ENCODE measurements around the gene AURKA. TPM values are rescaled to one million over a fixed set of nuclear protein-coding genes. Genes with fewer than 3 reads are reported as not detected.

Gene AURKA
- total and polyA plus RNA-seq, 2 of the 8 experiments (the other 6 are each of a cell fraction or from before 2014, with no cell fraction given), result 45.8 to 84.8 TPM

DNA sequence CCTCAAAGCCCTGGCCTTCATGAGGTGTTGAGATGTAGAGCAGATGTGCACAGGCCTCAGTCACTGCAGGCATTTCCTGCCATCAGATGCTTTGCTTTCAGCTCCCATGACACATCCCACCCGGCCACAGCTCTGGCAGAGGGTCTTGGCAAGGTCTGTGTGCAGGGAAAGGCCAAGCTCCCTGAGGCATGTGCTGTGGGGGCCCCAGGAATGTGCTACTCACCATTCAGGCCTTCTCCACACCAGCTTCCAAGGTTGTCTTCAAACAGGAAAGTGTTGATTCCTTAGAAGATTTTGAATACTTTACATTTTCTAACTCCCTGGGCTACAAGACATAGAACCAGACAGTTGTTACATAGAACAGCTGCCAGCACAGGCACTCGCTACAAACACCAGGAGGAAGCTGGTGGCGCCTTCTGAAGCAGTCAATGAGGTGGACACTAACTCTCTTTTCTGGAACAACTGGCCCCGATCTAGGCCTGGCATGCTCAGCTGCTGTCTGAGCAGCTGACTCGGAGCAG, 47.8 kb upstream of the AURKA start:
- Histone ChIP-seq H4K5ac (ENCODE audit: insufficient read length, low read depth, low read length) (no peak overlapping the region), H3K4ac (replicated peaks; ENCODE audit: insufficient read length, low read depth, low read length) (no peak overlapping the region), H3K23me2 (ENCODE audit: low read depth, low read length) (no peaks in the 10 kb centered on the region), H3K14ac (ENCODE audit: insufficient read length) (no peak overlapping the region), H2BK20ac (ENCODE audit: low read length) (no peak overlapping the region), H3K79me2 (ENCODE audit: control insufficient read depth in 1 of 2, insufficient read depth in 2 of 2, low read length in 2 of 2) (no peaks in the 10 kb centered on the region), H2BK15ac (ENCODE audit: low read length) (no peak overlapping the region), H3K4me1 (replicated peaks in 1 of 4; ENCODE audit: control insufficient read depth in 3 of 4, insufficient read depth in 4 of 4, low read length in 3 of 4) (no peaks in the 10 kb centered on the region), H4K20me1 (replicated peaks in 1 of 2; ENCODE audit: control insufficient read depth in 1 of 2, insufficient read depth in 2 of 2, low read length in 2 of 2) (no peaks in the 10 kb centered on the region), H2BK12ac (ENCODE audit: low read depth, low read length) (no peak overlapping the region), H4K91ac (replicated peaks; ENCODE audit: insufficient read length, low read length) (no peak overlapping the region), H3K23ac (ENCODE audit: insufficient read length) (no peak overlapping the region), H3K79me1 (ENCODE audit: low read depth, low read length) (no peaks in the 10 kb centered on the region), H3K4me3 (ENCODE audit: extremely low read depth in 1 of 4, insufficient read depth in 2 of 4, low read depth in 3 of 4, low read length in 4 of 4) (no peak overlapping the region), H3K18ac (ENCODE audit: extremely low read depth, low read length) (no peak overlapping the region), H3K27ac (ENCODE audit: low read depth, low read length) (no peak overlapping the region), H3K27me3 (replicated peaks in 1 of 4; ENCODE audit: control insufficient read depth in 3 of 4, extremely low read depth in 1 of 4, insufficient read depth in 3 of 4, low read length in 3 of 4) (no peaks in the 10 kb centered on the region; a peak in 1 of 7 replicates), H3K56ac (replicated peaks; ENCODE audit: insufficient read length, low read depth, low read length) (no peak overlapping the region), H2BK120ac (replicated peaks; ENCODE audit: low read depth, low read length) (no peak overlapping the region), H3K9ac (replicated peaks in 1 of 4; ENCODE audit: extremely low read depth in 1 of 4, low read depth in 3 of 4, low read length in 3 of 4) (no peak overlapping the region), H3K4me2 (ENCODE audit: insufficient read depth in 1 of 2, low read depth in 2 of 2, low read length in 2 of 2) (no peak overlapping the region), H3K36me3 (ENCODE audit: control insufficient read depth in 2 of 4, insufficient read depth in 4 of 4, low read length in 3 of 4) (no peaks in the 10 kb centered on the region), H3K9me3 (ENCODE audit: insufficient read depth in 2 of 2, low read depth in 1 of 2, low read length in 1 of 2) (no peaks in the 10 kb centered on the region), H4K8ac (ENCODE audit: extremely low read depth, insufficient read depth, low read length) (no peak overlapping the region), H2AFZ (ENCODE audit: low read length) (no peak overlapping the region), H2AK5ac (ENCODE audit: low read depth, low read length) (no peak overlapping the region), H2BK5ac (ENCODE audit: low read depth, low read length) (no peak overlapping the region)
- POLR2A ChIA-PET (ENCODE audit: partially characterized antibody), result no interaction called here
- CTCF ChIA-PET (ENCODE audit: partially characterized antibody), result interaction anchor here (1.0 to 1.1 kb wide), 2 partner anchors 19 to 27 kb away, joined by 3 to 4 read pairs; partner anchors contain the start of gene CASS4
- FAIRE-seq (no peak), DNase-seq (ENCODE audit: low read depth in 1 of 2, low spot score in 2 of 2) (no peak)
- WGBS, 2 experiments (ENCODE audit: extremely low coverage in 1 of 2, insufficient coverage in 1 of 2, insufficient read length in 1 of 2, insufficient replicate concordance in 2 of 2, low coverage in 1 of 2, low lambda C conversion rate in 2 of 2, missing lambda C conversion rate in 1 of 2), result 80% methylated on average over 5 of the region's 5 CpGs; no CpG with 5 or more reads in 1 of the 2 experiments
- TF ChIP-seq, protein P1, sequence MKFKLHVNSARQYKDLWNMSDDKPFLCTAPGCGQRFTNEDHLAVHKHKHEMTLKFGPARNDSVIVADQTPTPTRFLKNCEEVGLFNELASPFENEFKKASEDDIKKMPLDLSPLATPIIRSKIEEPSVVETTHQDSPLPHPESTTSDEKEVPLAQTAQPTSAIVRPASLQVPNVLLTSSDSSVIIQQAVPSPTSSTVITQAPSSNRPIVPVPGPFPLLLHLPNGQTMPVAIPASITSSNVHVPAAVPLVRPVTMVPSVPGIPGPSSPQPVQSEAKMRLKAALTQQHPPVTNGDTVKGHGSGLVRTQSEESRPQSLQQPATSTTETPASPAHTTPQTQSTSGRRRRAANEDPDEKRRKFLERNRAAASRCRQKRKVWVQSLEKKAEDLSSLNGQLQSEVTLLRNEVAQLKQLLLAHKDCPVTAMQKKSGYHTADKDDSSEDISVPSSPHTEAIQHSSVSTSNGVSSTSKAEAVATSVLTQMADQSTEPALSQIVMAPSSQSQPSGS (IDR thresholded peaks at IDR 0.05; ENCODE audit: low read length), result no peak
- TF ChIP-seq POU5F1 (IDR thresholded peaks at IDR 0.05; ENCODE audit: low read depth, low read length) (no peak), SUZ12 (IDR thresholded peaks at IDR 0.05; ENCODE audit: low read length) (no peak), TBP (IDR thresholded peaks at IDR 0.05; ENCODE audit: low read depth, low read length) (no peak), JUN (IDR thresholded peaks at IDR 0.05; ENCODE audit: low read depth, low read length) (no peak), SRF (IDR thresholded peaks at IDR 0.05; ENCODE audit: low read depth, low read length) (no peak), KDM1A (IDR thresholded peaks at IDR 0.05; ENCODE audit: borderline replicate concordance, low read length) (no peak), GABPA (IDR thresholded peaks at IDR 0.05; ENCODE audit: borderline replicate concordance, insufficient read depth, low read length) (no peak), POLR2A (IDR thresholded peaks at IDR 0.05; ENCODE audit: control extremely low read depth in 1 of 2, low read depth in 2 of 2, low read length in 2 of 2) (no peak), HDAC2 (IDR thresholded peaks at IDR 0.05; ENCODE audit: borderline replicate concordance in 1 of 2, low read depth in 2 of 2, low read length in 2 of 2) (no peak), FOSL1 (IDR thresholded peaks at IDR 0.05; ENCODE audit: insufficient read depth, low read depth, low read length) (no peak), CBX8 (IDR thresholded peaks at IDR 0.05; ENCODE audit: borderline replicate concordance, low read depth, low read length) (no peak), KDM5A (IDR thresholded peaks at IDR 0.05; ENCODE audit: low read length) (no peak)

Measured in H1 (cell line).